Neural progenitor cell (in vitro differentiated cells): Measurements from ENCODE around the gene NFATC1. TPM values are rescaled to one million over a fixed set of nuclear protein-coding genes. Genes with fewer than 3 reads are reported as not detected.
A peak's percentile ranks its signal among the peaks of the same experiment; 100 is the strongest.

Source experiments
- DNase-seq: peaks from one replicate; pipeline ENCODE4 v3.0.0-alpha.2; 2016; ENCODE audit warnings: low spot score
- H2AFZ ChIP-seq: fragments of 200-600 bp; sonication (generic); replicated peaks from 2 replicates; pipeline ENCODE4 v1.6.1; 2016; ENCODE audit warnings: antibody characterized with exemption
- H3F3A ChIP-seq: fragments of 200-600 bp; sonication (generic); 2 replicates; pipeline ENCODE4 v1.6.1; 2016; ENCODE audit warnings: antibody characterized with exemption, low read depth
- H3K27ac ChIP-seq: fragments of 200-600 bp; sonication (generic); 2 replicates; pipeline ENCODE4 v1.5.1; 2016; ENCODE audit warnings: mild to moderate bottlenecking
- H3K27me3 ChIP-seq: fragments of 200-600 bp; sonication (generic); 2 replicates; pipeline ENCODE4 v1.6.1; 2016; ENCODE audit warnings: mild to moderate bottlenecking, moderate library complexity
- H3K36me3 ChIP-seq: fragments of 200-600 bp; sonication (generic); 2 replicates; pipeline ENCODE4 v1.5.1; 2016
- H3K4me1 ChIP-seq: fragments of 200-600 bp; sonication (generic); 2 replicates; pipeline ENCODE4 v1.6.1; 2016; ENCODE audit warnings: mixed run types
- H3K4me2 ChIP-seq: fragments of 200-600 bp; sonication (generic); 2 replicates; pipeline ENCODE4 v1.6.1; 2016
- H3K4me3 ChIP-seq: fragments of 200-600 bp; sonication (generic); 2 replicates; pipeline ENCODE4 v1.5.1; 2016
- H3K79me2 ChIP-seq: fragments of 200-600 bp; sonication (generic); 2 replicates; pipeline ENCODE4 v1.6.1; 2016; ENCODE audit warnings: low read depth
- H3K9ac ChIP-seq: fragments of 200-600 bp; sonication (generic); 2 replicates; pipeline ENCODE4 v1.6.1; 2016
- H3K9me3 ChIP-seq: fragments of 200-600 bp; sonication (generic); 2 replicates; pipeline ENCODE4 v1.5.1; 2016; ENCODE audit warnings: low read depth
- H4K20me1 ChIP-seq: fragments of 200-600 bp; sonication (generic); 2 replicates; pipeline ENCODE4 v1.6.1; 2016; ENCODE audit warnings: low read depth
- H3K27ac Mint-ChIP-seq: 3 replicates; pipeline ENCODE4 v1.8.0; 2021; ENCODE audit warnings: mixed read lengths
- H3K27me3 Mint-ChIP-seq: 2 replicates; pipeline ENCODE4 v1.8.0; 2022; ENCODE audit warnings: low read depth, mild to moderate bottlenecking, inconsistent platforms, moderate library complexity, mixed read lengths; ENCODE audit not compliant: insufficient read depth
- H3K36me3 Mint-ChIP-seq: 3 replicates; pipeline ENCODE4 v1.8.0; 2021; ENCODE audit warnings: mixed read lengths
- H3K4me1 Mint-ChIP-seq: 3 replicates; pipeline ENCODE4 v1.8.0; 2021; ENCODE audit warnings: mixed read lengths
- H3K4me3 Mint-ChIP-seq: 3 replicates; pipeline ENCODE4 v1.8.0; 2021; ENCODE audit warnings: mild to moderate bottlenecking, moderate library complexity, mixed read lengths
- H3K9me3 Mint-ChIP-seq: 3 replicates; pipeline ENCODE4 v1.8.0; 2020; ENCODE audit warnings: mixed read lengths
- CTCF ChIP-seq: fragments of 200-600 bp; sonication (generic); IDR thresholded peaks from 2 replicates; pipeline ENCODE4 v1.5.1; 2017; ENCODE audit warnings: antibody characterized with exemption, mild to moderate bottlenecking
- EZH2 ChIP-seq: fragments of 200-600 bp; sonication (generic); IDR thresholded peaks from 2 replicates; pipeline ENCODE4 v1.6.1; 2017; ENCODE audit warnings: antibody characterized with exemption, mild to moderate bottlenecking, moderate library complexity
- EZH2phosphoT487 ChIP-seq: fragments of 200-600 bp; sonication (generic); IDR thresholded peaks from 2 replicates; pipeline ENCODE4 v1.6.1; 2017; ENCODE audit warnings: antibody characterized with exemption
- total RNA-seq: library from RNA; depleted of rRNA; stranded (reverse); fragments of >200 nt; gene quantifications from 2 replicates; pipeline ENCODE4 v1.2.3, GENCODE V29; 2015; ENCODE audit warnings: low replicate concordance

Gene NFATC1
- total RNA-seq, 1 donor from 2014 or later, result 2.3 TPM

GRCh38 chr18:79570266-79571201, 174.8 kb downstream of the NFATC1 start:
- Mint-ChIP-seq H3K36me3 (no peaks in the 10 kb centered on the region), H3K4me3 (no peak overlapping the region), H3K27ac (no peak overlapping the region), H3K9me3 (peaks cover 23% of the 10 kb centered on the region), H3K4me1 (peaks cover 29% of the 10 kb centered on the region), H3K27me3 (peaks cover 15% of the 10 kb centered on the region)
- H3K36me3 ChIP-seq, result no peaks in the 10 kb centered on the region
- no peak overlapping the region for H3K9ac ChIP-seq
- H4K20me1 ChIP-seq, result no peaks in the 10 kb centered on the region
- H3F3A ChIP-seq, result peaks cover 10% of the 10 kb centered on the region
- no peaks in the 10 kb centered on the region for H3K9me3 ChIP-seq
- H3K79me2 ChIP-seq, result no peaks in the 10 kb centered on the region
- no peak overlapping the region for H2AFZ ChIP-seq
- peaks cover 21% of the 10 kb centered on the region for H3K4me1 ChIP-seq
- no peak overlapping the region for H3K27ac ChIP-seq
- H3K4me2 ChIP-seq, result no peak overlapping the region
- no peaks in the 10 kb centered on the region for H3K27me3 ChIP-seq
- DNase-seq, result no peak
- no peak for TF ChIP-seq EZH2
- no peak for TF ChIP-seq CTCF
- no peak for TF ChIP-seq EZH2phosphoT487
- no peak overlapping the region for H3K4me3 ChIP-seq

- peaks cover 22% of the 10 kb centered on the region for H3K4me1 Mint-ChIP-seq
- Histone ChIP-seq H3K4me3 (no peak overlapping the region), H3K4me2 (no peak overlapping the region), H3F3A (peaks cover 10% of the 10 kb centered on the region), H3K9me3 (no peaks in the 10 kb centered on the region), H3K27ac (no peak overlapping the region), H2AFZ (no peak overlapping the region), H3K79me2 (no peaks in the 10 kb centered on the region), H4K20me1 (no peaks in the 10 kb centered on the region), H3K9ac (no peak overlapping the region), H3K36me3 (no peaks in the 10 kb centered on the region), H3K27me3 (no peaks in the 10 kb centered on the region), H3K4me1 (peaks cover 19% of the 10 kb centered on the region)
- H3K36me3 Mint-ChIP-seq, result no peaks in the 10 kb centered on the region
- H3K4me3 Mint-ChIP-seq, result no peak overlapping the region
- no peak overlapping the region for H3K27ac Mint-ChIP-seq
- H3K27me3 Mint-ChIP-seq, result peaks cover 14% of the 10 kb centered on the region
- TF ChIP-seq EZH2phosphoT487, result no peak
- no peak for TF ChIP-seq EZH2
- TF ChIP-seq CTCF, result no peak
- peaks cover 23% of the 10 kb centered on the region for H3K9me3 Mint-ChIP-seq
- DNase-seq, result no peak
Measured at GRCh38 chr18:79571211-79572092, 175.7 kb downstream of the NFATC1 start.

GRCh38 chr18:79572093-79572780, 176.5 kb downstream of the NFATC1 start:
- H3K27me3 Mint-ChIP-seq, result peaks cover 9% of the 10 kb centered on the region
- H2AFZ ChIP-seq, result no peak overlapping the region
- DNase-seq, result no peak

More at GRCh38 chr18:79572093-79572780, 176.5 kb downstream of the NFATC1 start:
- Histone ChIP-seq H3K9me3 (no peaks in the 10 kb centered on the region), H3K9ac (no peak overlapping the region), H3K4me3 (no peak overlapping the region), H3K36me3 (no peaks in the 10 kb centered on the region), H3K27ac (no peak overlapping the region), H3F3A (peaks cover 2% of the 10 kb centered on the region), H3K4me2 (no peak overlapping the region), H4K20me1 (no peaks in the 10 kb centered on the region), H3K27me3 (no peaks in the 10 kb centered on the region), H3K4me1 (peaks cover 11% of the 10 kb centered on the region), H3K79me2 (no peaks in the 10 kb centered on the region)
- Mint-ChIP-seq H3K36me3 (no peaks in the 10 kb centered on the region), H3K9me3 (peaks cover 23% of the 10 kb centered on the region), H3K27ac (no peak overlapping the region), H3K4me3 (peak overlapping the region; percentile 3), H3K4me1 (peaks cover 14% of the 10 kb centered on the region)
- TF ChIP-seq CTCF, result no peak
- no peak for TF ChIP-seq EZH2phosphoT487
- no peak for TF ChIP-seq EZH2
